Aorta (tissue), 5 donors: ENCODE results near the gene ADAMTS17. TPM values are rescaled to one million over a fixed set of nuclear protein-coding genes. Genes with fewer than 3 reads are reported as not detected.
A peak's percentile ranks its signal among the peaks of the same experiment; 100 is the strongest.

Experiments used
- ATAC-seq: fragments of 200-7000 bp; cut with Tn5 transposase; one replicate; pipeline ENCODE4 v1.9.1; 2022; ENCODE audit warnings: moderate library complexity; ENCODE audit not compliant: low FRiP score
- DNase-seq, 2 donors: peaks; one replicate each; pipeline ENCODE4 v3.0.0-alpha.2; 2020
- H3K27ac ChIP-seq, 2 donors: one replicate each; pipeline ENCODE4 v1.5.1; 2013; ENCODE audit warnings: low read length in 2 of 2, mild to moderate bottlenecking in 2 of 2, moderate library complexity in 2 of 2, control low read depth in 1 of 2, inconsistent platforms in 1 of 2, low read depth in 1 of 2
- H3K27me3 ChIP-seq, 2 donors: one replicate each; pipeline ENCODE4 v1.6.1; 2013; ENCODE audit warnings: control low read depth in 1 of 2, low read length in 1 of 2, mild to moderate bottlenecking in 1 of 2, moderate library complexity in 1 of 2; ENCODE audit not compliant: insufficient read depth in 2 of 2, control insufficient read depth in 1 of 2
- H3K36me3 ChIP-seq, 2 donors: one replicate each; pipeline ENCODE4 v1.6.1; 2013; ENCODE audit warnings: control low read depth in 1 of 2, low read length in 1 of 2, mild to moderate bottlenecking in 1 of 2; ENCODE audit not compliant: insufficient read depth in 2 of 2, control insufficient read depth in 1 of 2
- H3K4me1 ChIP-seq, 2 donors: one replicate each; pipeline ENCODE4 v1.6.1; 2013; ENCODE audit warnings: low read length in 2 of 2, control low read depth in 1 of 2, mild to moderate bottlenecking in 1 of 2, moderate library complexity in 1 of 2; ENCODE audit not compliant: insufficient read depth in 2 of 2, control insufficient read depth in 1 of 2
- H3K4me3 ChIP-seq, 2 donors: one replicate each; pipeline ENCODE4 v1.5.1; 2013; ENCODE audit warnings: low read length in 2 of 2, control low read depth in 1 of 2, mild to moderate bottlenecking in 1 of 2
- H3K9me3 ChIP-seq: one replicate; pipeline ENCODE4 v1.6.1; 2013; ENCODE audit warnings: mild to moderate bottlenecking, low read length; ENCODE audit not compliant: control insufficient read depth
- WGBS, 2 donors: extraction: QIAGEN DNeasy Blood & Tissue Kit; methylation state at CpG; one replicate each; pipeline ENCODE4 v1.1.7; 2013; 5-methylcytosine and 5-hydroxymethylcytosine counted together
- intact Hi-C, 2 donors: fragments of 100-400 bp; cut with DNase I; formaldehyde crosslinking; loops; one replicate each; pipeline versions ENCODE4 v1.14.2 to v1.15.0; 2022
- polyA plus RNA-seq, 2 donors: library from polyadenylated mRNA; stranded (reverse); fragments of 200-250 nt; gene quantifications; one replicate each; pipeline ENCODE4 v1.2.3, GENCODE V29; 2013
- total RNA-seq, 2 donors: library from RNA; stranded (reverse); fragmentation: NEBNext Ultra II Directional; extraction: Animal tissue kit (Norgen Biotek cat#: 25700); gene quantifications; one replicate each; pipeline ENCODE4 v1.2.1, GENCODE V29; 2021
- donor health status: healthy with polysubstance abuse.
- donor health status: Bipolar disorder and iron deficiency.
- donor health status: DM: no; HTN: no; CAD: no.
- donor health status: DM: no; HTN: no; CAD: no.
- donor health status: DM: yes; HTN: yes; CAD: no.

The ADAMTS17 gene
- total and polyA plus RNA-seq, 4 donors: 0.41 to 4.2 (median 1.8) TPM; not detected in 1

GRCh38 chr15:100204211-100204610 lies 137.6 kb downstream of the ADAMTS17 start:
- intact Hi-C loops: no loop called here
- Histone ChIP-seq H3K4me1 (no peaks in the 10 kb centered on the region), H3K27ac (no peak overlapping the region), H3K4me3 (no peak overlapping the region), H3K9me3 (no peaks in the 10 kb centered on the region), H3K36me3 (no peaks in the 10 kb centered on the region), H3K27me3 (no peaks in the 10 kb centered on the region)
- ATAC-seq: no peak
- no peak for DNase-seq
- WGBS, 2 donors: 97 to 99% methylated on average over 1 of the region's 1 CpG

GRCh38 chr15:100202309-100202960 lies 139.3 kb downstream of the ADAMTS17 start:
- H3K4me1 ChIP-seq: no peaks in the 10 kb centered on the region
- no peak overlapping the region for H3K27ac ChIP-seq
- intact Hi-C loops: no loop called here
- ATAC-seq: no peak
- DNase-seq: no peak
- H3K36me3 ChIP-seq: no peaks in the 10 kb centered on the region
- no peaks in the 10 kb centered on the region for H3K9me3 ChIP-seq
- WGBS, 2 donors: 88 to 92% methylated on average over 5 of the region's 5 CpGs
- no peak overlapping the region for H3K4me3 ChIP-seq
- H3K27me3 ChIP-seq: no peaks in the 10 kb centered on the region

GRCh38 chr15:100201376-100202280 lies 140.1 kb downstream of the ADAMTS17 start:
- no peak for ATAC-seq

GRCh38 chr15:100200287-100200880 lies 141.4 kb downstream of the ADAMTS17 start:
- no peak for DNase-seq
- 87 to 93% methylated on average over 22 of the region's 22 CpGs for WGBS, 2 donors
- ATAC-seq: peak; percentile 9
- Histone ChIP-seq H3K4me3 (no peak overlapping the region), H3K27me3 (no peaks in the 10 kb centered on the region), H3K4me1 (no peaks in the 10 kb centered on the region), H3K36me3 (no peaks in the 10 kb centered on the region), H3K27ac (no peak overlapping the region), H3K9me3 (no peaks in the 10 kb centered on the region)
- intact Hi-C loops: no loop called here

More at GRCh38 chr15:100201376-100202280, 140.1 kb downstream of the ADAMTS17 start:
- 83 to 89% methylated on average over 18 of the region's 18 CpGs for WGBS, 2 donors
- intact Hi-C loops: no loop called here
- Histone ChIP-seq H3K9me3 (no peaks in the 10 kb centered on the region), H3K4me1 (no peaks in the 10 kb centered on the region), H3K36me3 (no peaks in the 10 kb centered on the region), H3K27me3 (no peaks in the 10 kb centered on the region), H3K4me3 (no peak overlapping the region), H3K27ac (no peak overlapping the region)
- no peak for DNase-seq

GRCh38 chr15:100199711-100200286 lies 142.0 kb downstream of the ADAMTS17 start:
- no peaks in the 10 kb centered on the region for H3K36me3 ChIP-seq
- H3K27ac ChIP-seq: no peak overlapping the region
- H3K9me3 ChIP-seq: no peaks in the 10 kb centered on the region
- DNase-seq (no peak), ATAC-seq (peak; percentile 15)
- H3K4me1 ChIP-seq: no peaks in the 10 kb centered on the region
- no peak overlapping the region for H3K4me3 ChIP-seq
- 97% methylated on average over 19 to 21 of the region's 21 CpGs for WGBS, 2 donors
- H3K27me3 ChIP-seq: no peaks in the 10 kb centered on the region
- intact Hi-C loops: no loop called here

GRCh38 chr15:100198442-100198841 lies 143.3 kb downstream of the ADAMTS17 start:
- intact Hi-C loops: no loop called here
- Histone ChIP-seq H3K36me3 (no peaks in the 10 kb centered on the region), H3K27me3 (no peaks in the 10 kb centered on the region), H3K9me3 (no peaks in the 10 kb centered on the region), H3K4me3 (no peak overlapping the region), H3K27ac (no peak overlapping the region), H3K4me1 (no peaks in the 10 kb centered on the region)
- no peak for DNase-seq
- no peak for ATAC-seq
- WGBS, 2 donors: 89 to 93% methylated on average over 5 of the region's 5 CpGs

- 88 to 92% methylated on average over 14 of the region's 14 CpGs for WGBS, 2 donors
- DNase-seq: no peak
- H3K9me3 ChIP-seq: no peaks in the 10 kb centered on the region
- no peak overlapping the region for H3K27ac ChIP-seq
- intact Hi-C loops: no loop called here
- H3K4me1 ChIP-seq: no peaks in the 10 kb centered on the region
- H3K36me3 ChIP-seq: no peaks in the 10 kb centered on the region
- no peaks in the 10 kb centered on the region for H3K27me3 ChIP-seq
- ATAC-seq: no peak
- no peak overlapping the region for H3K4me3 ChIP-seq
These were observed 145.3 kb downstream of the ADAMTS17 start for GRCh38 chr15:100196326-100197058.

DNA sequence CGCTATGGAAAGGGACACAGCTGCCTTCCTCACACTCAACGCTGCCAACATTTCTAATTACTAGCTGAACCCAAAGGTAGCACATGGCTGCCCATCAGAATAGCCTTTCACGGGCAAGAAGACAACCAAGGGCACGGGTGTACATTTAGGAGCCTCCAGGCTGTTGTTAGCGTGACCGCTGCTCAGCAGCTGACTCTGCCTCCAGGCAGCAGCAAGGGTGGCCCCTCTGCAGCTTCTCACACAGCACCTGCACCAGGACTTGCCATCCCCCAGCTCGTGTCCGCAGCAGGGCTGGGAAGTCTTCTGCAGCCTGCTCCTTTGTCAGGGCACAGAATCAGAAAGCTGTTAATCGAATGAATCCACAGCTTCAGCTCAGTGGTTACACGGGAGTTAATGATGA lies 146.8 kb downstream of the ADAMTS17 start:
- Histone ChIP-seq H3K4me3 (no peak overlapping the region), H3K4me1 (no peaks in the 10 kb centered on the region), H3K27me3 (no peaks in the 10 kb centered on the region), H3K36me3 (no peaks in the 10 kb centered on the region), H3K27ac (no peak overlapping the region), H3K9me3 (no peaks in the 10 kb centered on the region)
- intact Hi-C loops: no loop called here
- no peak for DNase-seq
- no peak for ATAC-seq
- WGBS, 2 donors: 95 to 97% methylated on average over 10 of the region's 10 CpGs
